ENCODE measurements around the gene C6orf58.
"Not testable (repeated sequence)": the region's sequence is repeated elsewhere in the genome, so short reads cannot be mapped to it uniquely, and the experiment has no call there.

The C6orf58 gene

DNA sequence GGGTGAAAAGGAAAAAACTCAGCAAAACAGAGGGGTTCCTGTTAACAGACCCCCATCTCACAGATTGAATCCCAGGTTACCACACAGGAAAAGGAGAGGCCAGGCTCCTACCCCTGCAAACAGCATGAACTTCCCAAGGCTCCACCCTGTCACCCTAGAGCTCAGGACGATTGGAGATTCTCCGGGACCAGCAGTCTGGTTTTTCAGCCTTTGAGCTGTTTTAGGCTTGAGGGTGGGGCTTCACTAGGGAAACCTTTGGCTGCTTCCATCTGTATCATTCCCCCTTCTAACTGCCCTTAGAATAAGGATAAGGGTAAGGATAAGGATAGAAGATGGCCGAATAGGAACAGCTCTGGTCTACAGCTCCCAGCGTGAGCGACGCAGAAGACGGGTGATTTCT, 16.0 kb downstream of the C6orf58 start:
- DNase-seq = no peak

DNA sequence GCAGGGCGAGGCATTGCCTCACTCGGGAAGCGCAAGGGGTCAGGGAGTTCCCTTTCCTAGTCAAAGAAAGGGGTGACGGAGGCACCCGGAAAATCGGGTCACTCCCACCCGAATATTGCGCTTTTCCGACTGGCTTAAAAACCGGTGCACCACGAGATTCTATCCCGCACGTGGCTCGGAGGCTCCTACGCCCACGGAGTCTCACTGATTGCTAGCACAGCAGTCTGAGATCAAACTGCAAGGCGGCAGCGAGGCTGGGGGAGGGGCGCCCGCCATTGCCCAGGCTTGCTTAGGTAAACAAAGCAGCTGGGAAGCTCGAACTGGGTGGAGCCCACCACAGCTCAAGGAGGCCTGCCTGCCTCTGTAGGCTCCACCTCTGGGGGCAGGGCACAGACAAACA, 16.5 kb downstream of the C6orf58 start:
- DNase-seq = not testable (repeated sequence)

DNA sequence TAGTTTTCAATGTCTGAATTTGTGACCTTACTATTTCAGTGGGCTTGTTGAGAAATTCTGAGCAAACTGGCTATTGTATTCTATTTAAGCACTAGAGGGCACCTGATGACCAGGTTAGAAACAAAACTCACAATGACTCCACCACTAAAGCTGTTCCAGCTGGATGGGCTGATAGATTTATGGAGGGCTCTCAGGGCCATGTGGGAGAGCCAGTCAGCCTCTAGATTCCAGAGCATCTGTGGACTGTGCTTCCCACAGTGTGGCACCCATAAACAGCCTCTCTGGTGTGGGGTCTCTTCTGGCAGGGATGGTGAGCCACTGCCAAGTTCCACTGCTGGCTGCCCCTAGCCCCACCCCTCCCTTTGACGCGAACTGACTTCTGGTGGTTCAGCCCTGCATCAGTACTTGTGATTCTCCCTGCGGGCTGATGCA, 29.2 kb downstream of the C6orf58 start:
- no peak for DNase-seq

DNA sequence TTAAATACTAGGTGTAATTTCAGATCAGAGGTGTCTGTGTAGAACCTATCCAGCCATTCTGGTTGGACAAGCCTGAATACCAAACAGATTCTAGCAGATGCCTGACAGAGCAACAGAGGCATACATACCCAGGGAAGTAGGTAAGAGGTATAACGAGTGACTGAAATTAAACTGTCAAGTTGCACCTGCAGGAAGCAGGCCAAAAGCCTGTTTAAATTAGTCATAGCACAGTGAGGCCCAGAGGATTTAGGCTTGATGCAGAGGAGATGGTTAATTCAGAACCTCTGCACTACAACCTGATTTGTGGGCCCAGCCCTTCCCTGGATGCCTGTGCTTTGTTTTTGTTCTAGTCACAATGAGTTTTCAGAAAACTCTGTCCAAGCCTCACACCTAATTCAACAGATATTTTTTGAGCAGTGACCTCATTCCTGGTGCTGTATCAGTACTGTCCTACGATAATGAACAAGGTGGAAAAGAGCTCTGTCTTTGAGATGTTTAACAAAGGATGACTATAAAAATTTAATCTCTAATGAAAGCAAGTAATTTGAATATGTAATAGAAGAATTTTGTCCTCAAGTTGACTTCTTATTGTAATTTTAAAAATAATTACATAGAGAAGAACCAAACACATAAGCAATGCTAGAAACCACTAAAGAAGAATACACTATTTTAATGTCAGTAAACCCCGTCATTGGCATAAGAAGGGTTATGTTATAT, 31.7 kb downstream of the C6orf58 start:
- no peak for DNase-seq

DNA sequence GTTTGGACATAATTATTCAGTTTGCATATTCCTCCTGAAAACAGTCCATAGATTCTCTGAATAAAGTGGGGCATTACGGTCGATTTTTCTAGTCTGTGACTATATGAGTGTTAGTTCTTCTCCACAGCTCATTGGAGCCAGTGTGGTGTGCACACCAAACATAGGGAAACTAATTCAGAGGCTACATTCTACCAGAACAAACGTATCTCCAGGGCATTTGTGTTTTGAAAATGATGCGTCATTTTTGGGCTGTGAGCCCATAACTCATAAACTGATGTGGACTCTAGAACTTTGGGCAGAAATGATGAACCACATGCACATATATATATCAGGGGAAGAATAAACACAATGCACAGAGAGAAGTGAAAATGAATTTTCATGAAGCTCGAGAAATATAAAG, 41.8 kb downstream of the C6orf58 start:
- DNase-seq = no peak

DNA sequence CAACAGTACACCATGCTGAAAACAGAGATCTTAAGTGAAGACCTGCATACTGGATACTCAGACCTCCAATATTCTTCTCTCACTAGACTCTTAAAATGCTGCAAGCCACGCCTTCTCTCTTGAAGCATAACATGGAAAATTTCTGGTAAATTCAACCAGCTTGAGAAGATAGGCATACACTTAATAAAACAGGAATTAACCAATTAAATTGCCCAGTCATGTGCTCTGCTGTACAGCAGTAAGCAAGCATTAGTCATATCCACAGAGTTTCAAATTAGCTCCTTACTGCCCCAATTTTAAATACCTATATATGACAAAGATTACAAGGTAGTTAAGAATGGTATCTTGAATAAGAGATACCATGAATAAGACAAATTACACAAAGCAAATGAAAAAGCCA, 53.8 kb downstream of the C6orf58 start:
- no peak for DNase-seq

DNA sequence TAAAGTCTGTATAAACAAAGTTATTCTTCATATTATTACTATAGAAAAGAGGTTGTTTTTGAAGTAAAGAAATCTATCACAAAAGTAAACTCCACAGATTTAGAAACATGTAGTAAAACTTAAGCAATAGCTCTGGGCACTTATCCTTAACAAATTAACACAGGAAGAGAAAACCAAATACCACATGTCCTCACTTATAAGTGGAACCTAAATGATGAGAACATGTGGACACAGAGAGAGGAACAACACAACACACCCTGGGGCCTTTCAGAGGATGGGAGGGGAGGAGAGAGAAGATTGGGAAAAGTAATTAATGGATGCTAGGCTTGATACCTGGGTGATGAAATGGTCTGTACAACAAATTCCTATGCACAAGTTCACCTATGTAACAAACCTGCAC, 57.2 kb downstream of the C6orf58 start:
- DNase-seq = no peak

DNA sequence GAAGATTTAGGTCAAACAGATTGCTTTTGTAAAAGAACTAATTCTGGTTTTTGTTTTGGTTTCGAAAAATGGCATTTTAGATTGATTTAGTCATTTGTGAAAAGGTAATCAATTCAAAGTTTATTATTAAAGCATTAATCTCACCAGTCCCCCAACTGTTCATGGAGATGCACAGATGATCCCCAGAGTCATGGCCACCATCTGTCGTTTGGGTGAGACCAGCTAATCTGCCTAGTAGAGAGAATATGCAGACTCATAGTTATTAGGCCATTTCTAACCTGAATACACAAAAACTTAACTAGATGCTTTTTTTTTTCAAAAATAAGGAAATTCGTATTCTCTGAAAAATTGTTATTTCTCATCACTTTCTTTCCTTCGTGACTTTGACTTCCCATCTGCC, 58.1 kb downstream of the C6orf58 start:
- DNase-seq = no peak

DNA sequence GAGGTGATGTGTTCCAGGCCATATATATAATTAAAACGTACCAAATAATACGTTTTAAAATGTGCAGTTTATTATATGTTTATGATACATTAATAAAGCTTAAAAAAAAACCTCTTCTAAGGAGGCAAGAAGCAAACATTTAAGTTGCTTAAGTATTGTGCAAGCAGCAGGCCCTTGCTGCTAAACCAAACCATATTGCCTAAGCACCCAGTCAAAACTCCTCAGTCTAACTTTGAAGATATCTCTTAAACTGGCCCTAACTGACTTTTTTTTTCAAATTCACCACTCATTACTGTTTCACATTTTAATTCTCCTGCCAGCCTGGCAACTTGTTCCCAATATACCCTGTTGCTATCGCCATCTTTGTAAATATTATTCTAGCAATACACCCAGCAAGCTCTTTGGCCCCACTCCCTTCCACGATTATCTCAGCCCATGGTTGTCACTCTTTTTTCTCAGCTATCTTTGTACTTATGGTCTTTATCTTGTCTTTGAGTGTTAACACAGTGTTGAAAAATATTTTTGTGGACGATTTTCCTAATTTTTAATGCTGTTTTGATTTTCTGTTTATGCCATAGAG, 60.9 kb downstream of the C6orf58 start:
- no peak for DNase-seq

Measured in activated naive CD4-positive, alpha-beta T cell treated with Interleukin-2 at 50 U/mL for 16 hours (primary cell).